Fibroblast of lung (primary cell): ENCODE measurements around the gene BAIAP2. TPM values are rescaled to one million over a fixed set of nuclear protein-coding genes. Genes with fewer than 3 reads are reported as not detected.

Experiments
- DNase-seq, 2 donors: peaks; one replicate each; pipeline versions ENCODE4 v3.0.0 to v3.0.0-alpha.2; 2010; ENCODE audit warnings: low read depth in 2 of 2
- H2AFZ ChIP-seq: 2 replicates; pipeline ENCODE4 v1.5.1; 2012; ENCODE audit warnings: low read length, control low read depth, inconsistent platforms
- H3K27ac ChIP-seq: 2 replicates; pipeline ENCODE4 v1.5.1; 2011; ENCODE audit warnings: low read length, control low read depth; ENCODE audit not compliant: insufficient read depth
- H3K27me3 ChIP-seq: 2 replicates; pipeline ENCODE4 v1.5.1; 2011; ENCODE audit warnings: mild to moderate bottlenecking, low read length; ENCODE audit not compliant: control insufficient read depth, insufficient read depth
- H3K36me3 ChIP-seq: 2 replicates; pipeline ENCODE4 v1.5.1; 2011; ENCODE audit warnings: low read length; ENCODE audit not compliant: control insufficient read depth, insufficient read depth
- H3K4me1 ChIP-seq: 2 replicates; pipeline ENCODE4 v1.5.1; 2011; ENCODE audit warnings: low read length; ENCODE audit not compliant: control insufficient read depth, insufficient read depth; ENCODE audit errors: extremely low read depth
- H3K4me2 ChIP-seq: 2 replicates; pipeline ENCODE4 v1.5.1; 2011; ENCODE audit warnings: low read length, control low read depth; ENCODE audit not compliant: insufficient read depth; ENCODE audit errors: extremely low read depth
- H3K4me3 ChIP-seq, 4 experiments: fragments of 200-600 bp in 1 of 4; sonication (generic) in 1 of 4; replicated peaks in 1 of 4; 2 replicates each; pipeline ENCODE4 v1.5.1; 2011 to 2016; ENCODE audit warnings: low read length in 4 of 4, low read depth in 3 of 4, mild to moderate bottlenecking in 3 of 4, control low read depth in 2 of 4, inconsistent platforms in 1 of 4, mixed read lengths in 1 of 4; ENCODE audit not compliant: insufficient read depth in 1 of 4; ENCODE audit errors: control extremely low read depth in 1 of 4
- H3K79me2 ChIP-seq: 2 replicates; pipeline ENCODE4 v1.5.1; 2012; ENCODE audit warnings: mild to moderate bottlenecking, low read length, inconsistent platforms; ENCODE audit not compliant: control insufficient read depth, insufficient read depth
- H3K9ac ChIP-seq: 2 replicates; pipeline ENCODE4 v1.5.1; 2011; ENCODE audit warnings: mild to moderate bottlenecking, low read length, control low read depth; ENCODE audit not compliant: insufficient read depth
- H3K9me3 ChIP-seq: 2 replicates; pipeline ENCODE4 v1.5.1; 2012; ENCODE audit warnings: low read depth, low read length; ENCODE audit not compliant: control insufficient read depth, insufficient read depth
- H4K20me1 ChIP-seq: 2 replicates; pipeline ENCODE4 v1.5.1; 2011; ENCODE audit warnings: low read length; ENCODE audit not compliant: control insufficient read depth, insufficient read depth; ENCODE audit errors: extremely low read depth
- CTCF ChIP-seq, 2 donors: IDR thresholded peaks in 1 of 2; conservative IDR thresholded peaks in 1 of 2; 1 replicate in 1 of 2; 2 replicates in 1 of 2; pipeline ENCODE4 v1.5.1; 2011 to 2012; ENCODE audit warnings: low read length in 2 of 2, control low read depth in 1 of 2, inconsistent platforms in 1 of 2, low read depth in 1 of 2, mild to moderate bottlenecking in 1 of 2
- EZH2 ChIP-seq: IDR thresholded peaks from 2 replicates; pipeline ENCODE4 v1.5.1; 2012; ENCODE audit warnings: low read length, control low read depth, mild to moderate bottlenecking; ENCODE audit errors: missing control alignments
- polyA plus RNA-seq, 2 donors: library from polyadenylated mRNA; depleted of rRNA in 1 of 2; stranded (reverse) in 1 of 2; unstranded in 1 of 2; fragments of >200 nt; gene quantifications; 2 replicates each; pipeline ENCODE4 v1.2.1, GENCODE V29; 2011 to 2012; ENCODE audit warnings: missing spikeins in 1 of 2
- total RNA-seq: library from RNA; depleted of rRNA; stranded (reverse); fragments of >200 nt; gene quantifications from 2 replicates; pipeline ENCODE4 v1.2.1, GENCODE V29; 2014

BAIAP2 gene
- total and polyA plus RNA-seq, 2 donors (not counting 1 experiment from before 2014, with no cell fraction given), result 6.0 to 13.4 TPM

GRCh38 chr17:80991645-80992076, 43.3 kb upstream of the BAIAP2 start, which contains the start of gene CHMP6:
TSS of gene CHMP6 (plus strand) at chr17:80991841. CDS start at chr17:80991919, 78 bp downstream.
- no peaks in the 10 kb centered on the region for H4K20me1 ChIP-seq
- peak within 1 kb of the TSS; percentile 28 for H3K27ac ChIP-seq

GRCh38 chr17:80992077-80992947, 42.6 kb upstream of the BAIAP2 start:
- no peaks in the 10 kb centered on the region for H4K20me1 ChIP-seq
- H3K9ac ChIP-seq, result peak overlapping the region; percentile 85
- H3K4me1 ChIP-seq, result no peaks in the 10 kb centered on the region
- DNase-seq, result no peak
- H3K27me3 ChIP-seq, result no peaks in the 10 kb centered on the region
- H2AFZ ChIP-seq, result no peak overlapping the region
- peaks cover 14% of the 10 kb centered on the region for H3K36me3 ChIP-seq
- H3K79me2 ChIP-seq, result peaks cover 4% of the 10 kb centered on the region
- peak overlapping the region; percentile 61 for H3K4me2 ChIP-seq
- TF ChIP-seq CTCF (conservative IDR thresholded peaks at IDR 0.05 in 1 of 2, IDR thresholded peaks at IDR 0.05 in 1 of 2; ENCODE audit: low read depth in 1 of 2, low read length in 2 of 2) (no peak), EZH2 (no peak)
- H3K27ac ChIP-seq, result peak overlapping the region; percentile 28
- H3K9me3 ChIP-seq, result no peaks in the 10 kb centered on the region
- H3K4me3 ChIP-seq, result peak overlapping the region; percentile 61 to 75 (median 71)

More at GRCh38 chr17:80991645-80992076, 43.3 kb upstream of the BAIAP2 start, which contains the start of gene CHMP6:
- H3K79me2 ChIP-seq, result peaks cover 4% of the 10 kb centered on the region
- H3K9ac ChIP-seq, result peak within 1 kb of the TSS; percentile 85
- peak within 1 kb of the TSS; percentile 94 for H3K4me2 ChIP-seq
- peaks cover 11% of the 10 kb centered on the region for H3K36me3 ChIP-seq
- no peaks in the 10 kb centered on the region for H3K27me3 ChIP-seq
- peak; percentile 77 to 80 for DNase-seq
- TF ChIP-seq EZH2 (no peak), CTCF (conservative IDR thresholded peaks at IDR 0.05 in 1 of 2, IDR thresholded peaks at IDR 0.05 in 1 of 2; ENCODE audit: low read depth in 1 of 2, low read length in 2 of 2) (no peak)
- H3K4me1 ChIP-seq, result no peaks in the 10 kb centered on the region
- H2AFZ ChIP-seq, result peak within 1 kb of the TSS; percentile 97
- H3K9me3 ChIP-seq, result no peaks in the 10 kb centered on the region
- H3K4me3 ChIP-seq, result peak within 1 kb of the TSS; percentile 68 to 75 (median 71)

- Histone ChIP-seq H3K27me3 (no peaks in the 10 kb centered on the region), H4K20me1 (no peaks in the 10 kb centered on the region), H2AFZ (no peak overlapping the region), H3K79me2 (peaks cover 4% of the 10 kb centered on the region), H3K4me3 (peak overlapping the region; percentile 61 to 75 (median 71)), H3K36me3 (peaks cover 16% of the 10 kb centered on the region), H3K4me2 (peak overlapping the region; percentile 61), H3K4me1 (no peaks in the 10 kb centered on the region), H3K9ac (no peak overlapping the region), H3K9me3 (no peaks in the 10 kb centered on the region), H3K27ac (no peak overlapping the region)
- no peak for DNase-seq
- TF ChIP-seq EZH2 (no peak), CTCF (conservative IDR thresholded peaks at IDR 0.05 in 1 of 2, IDR thresholded peaks at IDR 0.05 in 1 of 2; ENCODE audit: low read depth in 1 of 2, low read length in 2 of 2) (no peak)
These were observed 41.9 kb upstream of the BAIAP2 start for GRCh38 chr17:80992948-80993624.
